Caco-2 (cell line): Measurements from ENCODE around the gene SGMS1. TPM values are rescaled to one million over a fixed set of nuclear protein-coding genes. Genes with fewer than 3 reads are reported as not detected.

Experiments
- BruUV-seq: library from RNA; stranded (reverse); fragments of 400-500 nt; replicated peaks from 2 replicates; lab custom pipeline; 2021; lab: Mats Ljungman, UMichigan
- CTCF ChIA-PET: fragments of 300-600 bp; sonication (Branson Sonifier 250); formaldehyde crosslinking; loops from one replicate; lab custom pipeline; 2022; ENCODE audit warnings: antibody characterized with exemption; lab: Charles Lee
- POLR2A ChIA-PET: fragments of 300-600 bp; sonication (Branson Sonifier 250); formaldehyde crosslinking; loops from one replicate; lab custom pipeline; 2022; ENCODE audit warnings: antibody characterized with exemption; lab: Charles Lee
- DNase-seq, 2 experiments: peaks; one replicate each; pipeline versions ENCODE4 v3.0.0 to v3.0.0-alpha.2; 2020 to 2022
- H3K27me3 ChIP-seq: replicated peaks from 2 replicates; pipeline ENCODE4 v1.6.0; 2011; ENCODE audit warnings: low read length; ENCODE audit not compliant: control insufficient read depth, insufficient read depth
- H3K36me3 ChIP-seq: 2 replicates; pipeline ENCODE4 v1.5.1; 2011; ENCODE audit warnings: low read length; ENCODE audit not compliant: control insufficient read depth, insufficient read depth
- H3K4me1 ChIP-seq: fragments of 250-450 bp; sonication (Bioruptor Pico); 2 replicates; pipeline ENCODE4 v1.5.1; 2020; ENCODE audit warnings: mild to moderate bottlenecking
- H3K4me3 ChIP-seq: 2 replicates; pipeline ENCODE4 v1.5.1; 2011; ENCODE audit warnings: low read depth, mild to moderate bottlenecking, control low read depth, low read length
- H3K9me3 ChIP-seq: fragments of 250-450 bp; sonication (Bioruptor Pico); 2 replicates; pipeline ENCODE4 v1.5.1; 2020; ENCODE audit warnings: mild to moderate bottlenecking, moderate library complexity
- H3K27ac Mint-ChIP-seq: one replicate; pipeline ENCODE4 v1.8.0; 2022; ENCODE audit warnings: mixed read lengths; ENCODE audit not compliant: unreplicated experiment
- H3K27me3 Mint-ChIP-seq: one replicate; pipeline ENCODE4 v1.8.0; 2022; ENCODE audit warnings: mixed read lengths; ENCODE audit not compliant: insufficient read depth, unreplicated experiment
- H3K36me3 Mint-ChIP-seq: one replicate; pipeline ENCODE4 v1.8.0; 2022; ENCODE audit warnings: mild to moderate bottlenecking, mixed read lengths; ENCODE audit not compliant: insufficient read depth, unreplicated experiment
- H3K4me1 Mint-ChIP-seq: one replicate; pipeline ENCODE4 v1.8.0; 2022; ENCODE audit warnings: low read depth, mixed read lengths; ENCODE audit not compliant: unreplicated experiment
- H3K4me3 Mint-ChIP-seq: one replicate; pipeline ENCODE4 v1.8.0; 2022; ENCODE audit warnings: mild to moderate bottlenecking, moderate library complexity, mixed read lengths; ENCODE audit not compliant: unreplicated experiment
- H3K9me3 Mint-ChIP-seq: one replicate; pipeline ENCODE4 v1.8.0; 2022; ENCODE audit warnings: mixed read lengths; ENCODE audit not compliant: unreplicated experiment
- CTCF ChIP-seq, 2 experiments: fragments of 200-600 bp in 1 of 2; IDR thresholded peaks; 1 replicate in 1 of 2; 2 replicates in 1 of 2; pipeline versions ENCODE4 v1.5.1 to v1.8.0; 2011 to 2022; ENCODE audit warnings: antibody characterized with exemption in 1 of 2, control low read depth in 1 of 2, inconsistent platforms in 1 of 2, low read depth in 1 of 2, low read length in 1 of 2, mild to moderate bottlenecking in 1 of 2, moderate library complexity in 1 of 2; ENCODE audit not compliant: insufficient read depth in 1 of 2, severe bottlenecking in 1 of 2, unreplicated experiment in 1 of 2
- intact Hi-C: fragments of 100-400 bp; cut with micrococcal nuclease; formaldehyde crosslinking; loops from one replicate; pipeline ENCODE4 v1.10.0; 2022; ENCODE audit not compliant: unreplicated experiment
- total RNA-seq: library from RNA; stranded (reverse); gene quantifications from 2 replicates; pipeline ENCODE4 v1.2.3, GENCODE V29; 2022

SGMS1 gene
- total RNA-seq, 1 experiment from 2014 or later, result 30.5 TPM

- POLR2A ChIA-PET, result no interaction called here
- H3K4me1 ChIP-seq, result no peaks in the 10 kb centered on the region
- no peak for TF ChIP-seq CTCF (IDR thresholded peaks at IDR 0.05; ENCODE audit: insufficient read depth in 1 of 2, low read depth in 1 of 2, low read length in 1 of 2, severe bottlenecking in 1 of 2, unreplicated experiment in 1 of 2)
- peaks cover 16% of the 10 kb centered on the region for H3K36me3 Mint-ChIP-seq
- H3K27ac Mint-ChIP-seq, result no peak overlapping the region
- intact Hi-C loops, result no loop called here
- H3K4me3 Mint-ChIP-seq, result no peak overlapping the region
- H3K27me3 ChIP-seq, result no peaks in the 10 kb centered on the region
- H3K27me3 Mint-ChIP-seq, result no peaks in the 10 kb centered on the region
- BruUV-seq, result no TSS peak
- CTCF ChIA-PET, result no interaction called here
- H3K9me3 ChIP-seq, result no peaks in the 10 kb centered on the region
- no peaks in the 10 kb centered on the region for H3K9me3 Mint-ChIP-seq
- no peak for DNase-seq
- H3K4me1 Mint-ChIP-seq, result peaks cover 7% of the 10 kb centered on the region
- H3K36me3 ChIP-seq, result no peaks in the 10 kb centered on the region
- H3K4me3 ChIP-seq, result no peak overlapping the region
Observed at GRCh38 chr10:50335397-50335796, 288.4 kb downstream of the SGMS1 start.

GRCh38 chr10:50334273-50334672 is 289.5 kb downstream of the SGMS1 start:
- Mint-ChIP-seq H3K36me3 (peaks cover 10% of the 10 kb centered on the region), H3K4me3 (no peak overlapping the region), H3K4me1 (peaks cover 7% of the 10 kb centered on the region), H3K9me3 (no peaks in the 10 kb centered on the region), H3K27me3 (no peaks in the 10 kb centered on the region), H3K27ac (no peak overlapping the region)
- H3K4me1 ChIP-seq, result no peaks in the 10 kb centered on the region
- intact Hi-C loops, result no loop called here
- ChIA-PET POLR2A (no interaction called here), CTCF (no interaction called here)
- no peak for TF ChIP-seq CTCF (IDR thresholded peaks at IDR 0.05; ENCODE audit: insufficient read depth in 1 of 2, low read depth in 1 of 2, low read length in 1 of 2, severe bottlenecking in 1 of 2, unreplicated experiment in 1 of 2)
- BruUV-seq, result no TSS peak
- H3K9me3 ChIP-seq, result no peaks in the 10 kb centered on the region
- no peaks in the 10 kb centered on the region for H3K36me3 ChIP-seq
- DNase-seq, result no peak
- no peaks in the 10 kb centered on the region for H3K27me3 ChIP-seq
- H3K4me3 ChIP-seq, result no peak overlapping the region

GRCh38 chr10:50333872-50334271 is 289.9 kb downstream of the SGMS1 start:
- Histone ChIP-seq H3K36me3 (no peaks in the 10 kb centered on the region), H3K27me3 (no peaks in the 10 kb centered on the region), H3K9me3 (no peaks in the 10 kb centered on the region), H3K4me3 (no peak overlapping the region), H3K4me1 (no peaks in the 10 kb centered on the region)
- CTCF ChIA-PET, result no interaction called here
- H3K4me1 Mint-ChIP-seq, result peaks cover 7% of the 10 kb centered on the region
- H3K4me3 Mint-ChIP-seq, result no peak overlapping the region
- intact Hi-C loops, result no loop called here
- H3K27me3 Mint-ChIP-seq, result no peaks in the 10 kb centered on the region
- no peaks in the 10 kb centered on the region for H3K9me3 Mint-ChIP-seq
- POLR2A ChIA-PET, result no interaction called here
- H3K27ac Mint-ChIP-seq, result no peak overlapping the region
- no TSS peak for BruUV-seq
- no peak for DNase-seq
- peaks cover 7% of the 10 kb centered on the region for H3K36me3 Mint-ChIP-seq
- no peak for TF ChIP-seq CTCF (IDR thresholded peaks at IDR 0.05; ENCODE audit: insufficient read depth in 1 of 2, low read depth in 1 of 2, low read length in 1 of 2, severe bottlenecking in 1 of 2, unreplicated experiment in 1 of 2)
